Liver (tissue), 3 donors: Measurements from ENCODE around the gene RAPGEF6.

Source experiments
- EGR1 ChIP-seq, 2 donors: IDR thresholded peaks; 2 replicates each; pipeline ENCODE4 v1.6.1; 2016 to 2018; ENCODE audit warnings: antibody characterized with exemption in 2 of 2, low read depth in 2 of 2
- FOXA1 ChIP-seq: IDR thresholded peaks from 2 replicates; pipeline ENCODE4 v1.6.1; 2016; ENCODE audit warnings: antibody characterized with exemption
- GABPA ChIP-seq, 2 donors: IDR thresholded peaks in 1 of 2; conservative IDR thresholded peaks in 1 of 2; 2 replicates each; pipeline ENCODE4 v1.6.1; 2016; ENCODE audit warnings: antibody characterized with exemption in 2 of 2, mild to moderate bottlenecking in 1 of 2, moderate library complexity in 1 of 2
- JUND ChIP-seq, 2 donors: IDR thresholded peaks; 2 replicates each; pipeline ENCODE4 v1.6.1; 2016; ENCODE audit warnings: antibody characterized with exemption in 2 of 2
- RAD21 ChIP-seq, 2 donors: IDR thresholded peaks; 2 replicates each; pipeline ENCODE4 v1.6.1; 2016; ENCODE audit warnings: antibody characterized with exemption in 2 of 2, mild to moderate bottlenecking in 2 of 2
- SP1 ChIP-seq: IDR thresholded peaks from 2 replicates; pipeline ENCODE4 v1.6.1; 2018; ENCODE audit warnings: antibody characterized with exemption, mild to moderate bottlenecking
- TAF1 ChIP-seq: conservative IDR thresholded peaks from 2 replicates; pipeline ENCODE4 v1.6.1; 2016; ENCODE audit warnings: antibody characterized with exemption, mild to moderate bottlenecking
- YY1 ChIP-seq: IDR thresholded peaks from 2 replicates; pipeline ENCODE4 v1.6.1; 2016; ENCODE audit warnings: antibody characterized with exemption, mild to moderate bottlenecking
- TF ChIP-seq, protein P1 (sequence below): fragments of 150-350 bp; IDR thresholded peaks from 2 replicates; pipeline ENCODE4 v1.5.1; 2017; ENCODE audit warnings: improper control_type of control experiment, low read depth, low read length; ENCODE audit not compliant: missing input control
- TF ChIP-seq, protein P2 (sequence below): IDR thresholded peaks from 2 replicates; pipeline ENCODE4 v1.6.1; 2016; ENCODE audit warnings: antibody characterized with exemption
- TF ChIP-seq, protein P3 (sequence below): IDR thresholded peaks from 2 replicates; pipeline ENCODE4 v1.6.1; 2016; ENCODE audit warnings: antibody characterized with exemption, mild to moderate bottlenecking
- TF ChIP-seq, protein P4 (sequence below): IDR thresholded peaks from 2 replicates; pipeline ENCODE4 v1.6.1; 2016; ENCODE audit warnings: antibody characterized with exemption
- donor health status: healthy.
- donor health status: healthy.

DNA sequence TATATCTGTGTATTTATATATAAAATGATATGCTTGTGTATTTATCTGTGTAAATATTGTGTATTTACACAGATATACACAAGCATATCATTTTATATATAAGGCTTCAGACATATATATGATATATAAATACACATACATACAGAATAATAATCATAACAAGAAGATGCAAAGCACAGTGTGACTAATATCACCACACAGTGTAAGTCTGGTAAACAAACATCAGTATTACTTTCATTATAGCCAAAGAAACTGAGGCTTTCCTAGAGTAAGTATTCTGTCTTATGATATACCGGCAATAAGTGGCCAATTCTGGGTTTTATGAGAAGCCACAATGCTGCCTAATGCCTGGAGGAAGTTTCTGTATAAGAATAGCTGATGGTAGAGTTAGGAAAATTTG is 29.9 kb upstream of the RAPGEF6 start:
- TF ChIP-seq, protein P1, sequence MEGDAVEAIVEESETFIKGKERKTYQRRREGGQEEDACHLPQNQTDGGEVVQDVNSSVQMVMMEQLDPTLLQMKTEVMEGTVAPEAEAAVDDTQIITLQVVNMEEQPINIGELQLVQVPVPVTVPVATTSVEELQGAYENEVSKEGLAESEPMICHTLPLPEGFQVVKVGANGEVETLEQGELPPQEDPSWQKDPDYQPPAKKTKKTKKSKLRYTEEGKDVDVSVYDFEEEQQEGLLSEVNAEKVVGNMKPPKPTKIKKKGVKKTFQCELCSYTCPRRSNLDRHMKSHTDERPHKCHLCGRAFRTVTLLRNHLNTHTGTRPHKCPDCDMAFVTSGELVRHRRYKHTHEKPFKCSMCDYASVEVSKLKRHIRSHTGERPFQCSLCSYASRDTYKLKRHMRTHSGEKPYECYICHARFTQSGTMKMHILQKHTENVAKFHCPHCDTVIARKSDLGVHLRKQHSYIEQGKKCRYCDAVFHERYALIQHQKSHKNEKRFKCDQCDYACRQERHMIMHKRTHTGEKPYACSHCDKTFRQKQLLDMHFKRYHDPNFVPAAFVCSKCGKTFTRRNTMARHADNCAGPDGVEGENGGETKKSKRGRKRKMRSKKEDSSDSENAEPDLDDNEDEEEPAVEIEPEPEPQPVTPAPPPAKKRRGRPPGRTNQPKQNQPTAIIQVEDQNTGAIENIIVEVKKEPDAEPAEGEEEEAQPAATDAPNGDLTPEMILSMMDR: no peak
- TF ChIP-seq TAF1: no peak
- TF ChIP-seq, protein P2, sequence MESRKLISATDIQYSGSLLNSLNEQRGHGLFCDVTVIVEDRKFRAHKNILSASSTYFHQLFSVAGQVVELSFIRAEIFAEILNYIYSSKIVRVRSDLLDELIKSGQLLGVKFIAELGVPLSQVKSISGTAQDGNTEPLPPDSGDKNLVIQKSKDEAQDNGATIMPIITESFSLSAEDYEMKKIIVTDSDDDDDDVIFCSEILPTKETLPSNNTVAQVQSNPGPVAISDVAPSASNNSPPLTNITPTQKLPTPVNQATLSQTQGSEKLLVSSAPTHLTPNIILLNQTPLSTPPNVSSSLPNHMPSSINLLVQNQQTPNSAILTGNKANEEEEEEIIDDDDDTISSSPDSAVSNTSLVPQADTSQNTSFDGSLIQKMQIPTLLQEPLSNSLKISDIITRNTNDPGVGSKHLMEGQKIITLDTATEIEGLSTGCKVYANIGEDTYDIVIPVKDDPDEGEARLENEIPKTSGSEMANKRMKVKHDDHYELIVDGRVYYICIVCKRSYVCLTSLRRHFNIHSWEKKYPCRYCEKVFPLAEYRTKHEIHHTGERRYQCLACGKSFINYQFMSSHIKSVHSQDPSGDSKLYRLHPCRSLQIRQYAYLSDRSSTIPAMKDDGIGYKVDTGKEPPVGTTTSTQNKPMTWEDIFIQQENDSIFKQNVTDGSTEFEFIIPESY: no peak
- TF ChIP-seq, protein P3, sequence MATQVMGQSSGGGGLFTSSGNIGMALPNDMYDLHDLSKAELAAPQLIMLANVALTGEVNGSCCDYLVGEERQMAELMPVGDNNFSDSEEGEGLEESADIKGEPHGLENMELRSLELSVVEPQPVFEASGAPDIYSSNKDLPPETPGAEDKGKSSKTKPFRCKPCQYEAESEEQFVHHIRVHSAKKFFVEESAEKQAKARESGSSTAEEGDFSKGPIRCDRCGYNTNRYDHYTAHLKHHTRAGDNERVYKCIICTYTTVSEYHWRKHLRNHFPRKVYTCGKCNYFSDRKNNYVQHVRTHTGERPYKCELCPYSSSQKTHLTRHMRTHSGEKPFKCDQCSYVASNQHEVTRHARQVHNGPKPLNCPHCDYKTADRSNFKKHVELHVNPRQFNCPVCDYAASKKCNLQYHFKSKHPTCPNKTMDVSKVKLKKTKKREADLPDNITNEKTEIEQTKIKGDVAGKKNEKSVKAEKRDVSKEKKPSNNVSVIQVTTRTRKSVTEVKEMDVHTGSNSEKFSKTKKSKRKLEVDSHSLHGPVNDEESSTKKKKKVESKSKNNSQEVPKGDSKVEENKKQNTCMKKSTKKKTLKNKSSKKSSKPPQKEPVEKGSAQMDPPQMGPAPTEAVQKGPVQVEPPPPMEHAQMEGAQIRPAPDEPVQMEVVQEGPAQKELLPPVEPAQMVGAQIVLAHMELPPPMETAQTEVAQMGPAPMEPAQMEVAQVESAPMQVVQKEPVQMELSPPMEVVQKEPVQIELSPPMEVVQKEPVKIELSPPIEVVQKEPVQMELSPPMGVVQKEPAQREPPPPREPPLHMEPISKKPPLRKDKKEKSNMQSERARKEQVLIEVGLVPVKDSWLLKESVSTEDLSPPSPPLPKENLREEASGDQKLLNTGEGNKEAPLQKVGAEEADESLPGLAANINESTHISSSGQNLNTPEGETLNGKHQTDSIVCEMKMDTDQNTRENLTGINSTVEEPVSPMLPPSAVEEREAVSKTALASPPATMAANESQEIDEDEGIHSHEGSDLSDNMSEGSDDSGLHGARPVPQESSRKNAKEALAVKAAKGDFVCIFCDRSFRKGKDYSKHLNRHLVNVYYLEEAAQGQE: no peak
- TF ChIP-seq, protein P4, sequence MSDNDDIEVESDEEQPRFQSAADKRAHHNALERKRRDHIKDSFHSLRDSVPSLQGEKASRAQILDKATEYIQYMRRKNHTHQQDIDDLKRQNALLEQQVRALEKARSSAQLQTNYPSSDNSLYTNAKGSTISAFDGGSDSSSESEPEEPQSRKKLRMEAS: no peak
- TF ChIP-seq JUND (IDR thresholded peaks at IDR 0.05): no peak
- TF ChIP-seq RAD21 (IDR thresholded peaks at IDR 0.05): no peak
- TF ChIP-seq SP1: no peak
- no peak for TF ChIP-seq YY1
- TF ChIP-seq GABPA (IDR thresholded peaks at IDR 0.05 in 1 of 2, conservative IDR thresholded peaks at IDR 0.05 in 1 of 2): no peak
- TF ChIP-seq FOXA1: no peak
- TF ChIP-seq EGR1 (IDR thresholded peaks at IDR 0.05; ENCODE audit: low read depth in 2 of 2): no peak
